A549 (cell line): Measurements from ENCODE around the gene PDGFRA. TPM values are rescaled to one million over a fixed set of nuclear protein-coding genes. Genes with fewer than 3 reads are reported as not detected.

Source experiments
- ATAC-seq, 2 experiments: fragments of 200-7000 bp in 1 of 2; fragments of >200 bp in 1 of 2; cut with Nextera tagmentation in 1 of 2; cut with Tn5 transposase in 1 of 2; 3 replicates each; pipeline versions ENCODE4 v1.8.0 to v1.9.1; 2018 to 2020; ENCODE audit warnings: mild to moderate bottlenecking in 1 of 2, moderate library complexity in 1 of 2
- CTCF ChIA-PET: fragments of 300-600 bp; sonication (Branson Sonifier 250); formaldehyde crosslinking; extraction: SDS; loops from one replicate; lab custom pipeline; 2021; ENCODE audit warnings: antibody characterized with exemption, inconsistent platforms; lab: Yijun Ruan, JAX
- POLR2A ChIA-PET: fragments of 350-600 bp; formaldehyde crosslinking; extraction: SDS; loops from one replicate; lab custom pipeline; 2021; ENCODE audit warnings: antibody characterized with exemption, inconsistent platforms; lab: Yijun Ruan, JAX
- DNase-seq, 2 experiments: peaks; one replicate each; pipeline versions ENCODE4 v3.0.0 to v3.0.0-alpha.2; 2011 to 2016; ENCODE audit warnings: low read depth in 1 of 2, low spot score in 1 of 2
- FAIRE-seq: peaks from 2 replicates; lab custom pipeline; 2011; peaks lifted over from hg19 to GRCh38; lab: Jason Lieb, UNC
- H3K27ac ChIP-seq, 2 experiments: fragments of >200 bp; sonication (Bioruptor Twin); formaldehyde crosslinking; 3 replicates each; pipeline ENCODE4 v1.5.1; 2016 to 2017
- H3K4me1 ChIP-seq: fragments of >200 bp; sonication (Bioruptor Twin); formaldehyde crosslinking; 3 replicates; pipeline ENCODE4 v1.6.1; 2016
- H3K4me2 ChIP-seq: fragments of >200 bp; sonication (Bioruptor Twin); formaldehyde crosslinking; 3 replicates; pipeline ENCODE4 v1.6.1; 2016
- H3K4me3 ChIP-seq: fragments of >200 bp; sonication (Bioruptor Twin); formaldehyde crosslinking; 3 replicates; pipeline ENCODE4 v1.5.1; 2016
- H3K9me3 ChIP-seq: fragments of >200 bp; sonication (Bioruptor Twin); formaldehyde crosslinking; 3 replicates; pipeline ENCODE4 v1.6.1; 2016
- BHLHE40 ChIP-seq: IDR thresholded peaks from 2 replicates; pipeline ENCODE4 v1.6.1; 2012; ENCODE audit warnings: low read depth, low read length, inconsistent platforms
- CBX2 ChIP-seq: fragments of 200-600 bp; sonication (generic); IDR thresholded peaks from 2 replicates; pipeline ENCODE4 v1.6.1; 2016; ENCODE audit warnings: low read depth, mild to moderate bottlenecking, borderline replicate concordance
- EHMT2 ChIP-seq: fragments of 200-600 bp; sonication (generic); IDR thresholded peaks from 2 replicates; pipeline ENCODE4 v1.6.1; 2016; ENCODE audit warnings: antibody characterized with exemption, low read depth, mild to moderate bottlenecking, moderate library complexity
- FOSB ChIP-seq: fragments of 250-450 bp; sonication (Bioruptor Pico); IDR thresholded peaks from 2 replicates; pipeline ENCODE4 v1.5.0; 2020; ENCODE audit warnings: mild to moderate bottlenecking, moderate library complexity
- FOSL2 ChIP-seq, 2 experiments: fragments of 450-650 bp in 1 of 2; fragments of >200 bp in 1 of 2; sonication (Bioruptor Twin) in 1 of 2; formaldehyde crosslinking; IDR thresholded peaks; 2 replicates each; pipeline versions ENCODE4 v1.5.0 to v1.6.1; 2016 to 2020; ENCODE audit warnings: mild to moderate bottlenecking in 1 of 2, moderate library complexity in 1 of 2
- FOXS1 ChIP-seq: fragments of 250-450 bp; sonication (Bioruptor Pico); IDR thresholded peaks from 2 replicates; pipeline ENCODE4 v1.5.0; 2020; ENCODE audit warnings: mild to moderate bottlenecking, moderate library complexity
- HDAC2 ChIP-seq: fragments of 200-600 bp; sonication (generic); IDR thresholded peaks from 2 replicates; pipeline ENCODE4 v1.6.1; 2016
- HOXB13 ChIP-seq: fragments of 250-450 bp; sonication (Bioruptor Pico); IDR thresholded peaks from 2 replicates; pipeline ENCODE4 v1.5.0; 2020; ENCODE audit warnings: low read depth, mild to moderate bottlenecking, moderate library complexity
- KDM5A ChIP-seq: fragments of 200-600 bp; sonication (generic); IDR thresholded peaks from 2 replicates; pipeline ENCODE4 v1.6.1; 2016; ENCODE audit warnings: antibody characterized with exemption, mild to moderate bottlenecking
- MYC ChIP-seq: IDR thresholded peaks from 2 replicates; pipeline ENCODE4 v1.6.1; 2012; ENCODE audit warnings: mild to moderate bottlenecking, inconsistent platforms, low read length, improper control_type of control experiment, borderline replicate concordance
- NFE2L2 ChIP-seq: fragments of 150-350 bp; conservative IDR thresholded peaks from 2 replicates; pipeline ENCODE4 v1.6.1; 2014; ENCODE audit warnings: low read length
- NPAS2 ChIP-seq: fragments of 250-450 bp; sonication (Bioruptor Pico); IDR thresholded peaks from 2 replicates; pipeline ENCODE4 v1.8.0; 2022; ENCODE audit warnings: mild to moderate bottlenecking, moderate library complexity, borderline replicate concordance
- PHF8 ChIP-seq: fragments of 200-600 bp; sonication (generic); IDR thresholded peaks from 2 replicates; pipeline ENCODE4 v1.6.1; 2016; ENCODE audit warnings: low read depth, mild to moderate bottlenecking, antibody characterized with exemption, moderate library complexity, borderline replicate concordance
- POLR2A ChIP-seq: IDR thresholded peaks from 2 replicates; pipeline ENCODE4 v1.6.1; 2012; ENCODE audit warnings: mild to moderate bottlenecking, low read length
- POLR2AphosphoS2 ChIP-seq: conservative IDR thresholded peaks from 2 replicates; pipeline ENCODE4 v1.6.1; 2012; ENCODE audit warnings: low read length, improper control_type of control experiment, inconsistent platforms
- RARB ChIP-seq: fragments of 250-450 bp; sonication (Bioruptor Pico); IDR thresholded peaks from 2 replicates; pipeline ENCODE4 v1.8.0; 2021; ENCODE audit warnings: mild to moderate bottlenecking, moderate library complexity
- RCOR1 ChIP-seq: fragments of 150-350 bp; IDR thresholded peaks from 2 replicates; pipeline ENCODE4 v1.6.1; 2014; ENCODE audit warnings: antibody characterized with exemption, low read length, low read depth
- RFX5 ChIP-seq: fragments of 450-650 bp; IDR thresholded peaks from 2 replicates; pipeline ENCODE4 v1.7.1; 2014; ENCODE audit warnings: antibody characterized with exemption, mild to moderate bottlenecking, moderate library complexity
- SMC3 ChIP-seq: fragments of >200 bp; sonication (Bioruptor Twin); formaldehyde crosslinking; IDR thresholded peaks from 3 replicates; pipeline ENCODE4 v1.6.1; 2018; ENCODE audit warnings: inconsistent platforms
- TFCP2L1 ChIP-seq: fragments of 250-450 bp; sonication (Bioruptor Pico); IDR thresholded peaks from 2 replicates; pipeline ENCODE4 v1.5.0; 2021; ENCODE audit warnings: mild to moderate bottlenecking
- TP53 ChIP-seq: fragments of 250-450 bp; sonication (Bioruptor Pico); IDR thresholded peaks from 2 replicates; pipeline ENCODE4 v1.5.0; 2021; ENCODE audit warnings: mild to moderate bottlenecking, moderate library complexity
- ZFP36 ChIP-seq: fragments of 450-650 bp; IDR thresholded peaks from 2 replicates; pipeline ENCODE4 v1.6.1; 2014; ENCODE audit warnings: borderline replicate concordance; ENCODE audit not compliant: partially characterized antibody
- WGBS: methylation state at CpG from one replicate; pipeline ENCODE4 v1.1.6; 2017; ENCODE audit errors: missing lambda C conversion rate; 5-methylcytosine and 5-hydroxymethylcytosine counted together
- polyA plus RNA-seq, 4 experiments: library from polyadenylated mRNA; depleted of rRNA in 3 of 4; stranded (reverse); fragments of >200 nt; fragmentation: RNase III in 1 of 4; extraction: RNeasy Plus Mini Kit Qiagen cat#74134 plus additional on column Dnase treatment in 1 of 4; gene quantifications; 2 replicates in 3 of 4; 3 replicates in 1 of 4; pipeline ENCODE4 v1.2.3, GENCODE V29; 2011 to 2017
- TF ChIP-seq, protein P1 (sequence below): IDR thresholded peaks from 2 replicates; pipeline ENCODE4 v1.6.1; 2012
- TF ChIP-seq, protein P2 (sequence below): IDR thresholded peaks from 2 replicates; pipeline ENCODE4 v1.6.1; 2012
- TF ChIP-seq, protein P3 (sequence below): fragments of 450-650 bp; IDR thresholded peaks from 2 replicates; pipeline ENCODE4 v1.6.1; 2014; ENCODE audit warnings: antibody characterized with exemption
- TF ChIP-seq, protein P4 (sequence below): fragments of 150-350 bp; IDR thresholded peaks from 2 replicates; pipeline ENCODE4 v1.6.1; 2014; ENCODE audit warnings: low read depth, mild to moderate bottlenecking, low read length

PDGFRA gene
- polyA plus RNA-seq, 2 of the 4 experiments (the other 2 are of a cell fraction): 0.40 to 0.92 TPM

DNA sequence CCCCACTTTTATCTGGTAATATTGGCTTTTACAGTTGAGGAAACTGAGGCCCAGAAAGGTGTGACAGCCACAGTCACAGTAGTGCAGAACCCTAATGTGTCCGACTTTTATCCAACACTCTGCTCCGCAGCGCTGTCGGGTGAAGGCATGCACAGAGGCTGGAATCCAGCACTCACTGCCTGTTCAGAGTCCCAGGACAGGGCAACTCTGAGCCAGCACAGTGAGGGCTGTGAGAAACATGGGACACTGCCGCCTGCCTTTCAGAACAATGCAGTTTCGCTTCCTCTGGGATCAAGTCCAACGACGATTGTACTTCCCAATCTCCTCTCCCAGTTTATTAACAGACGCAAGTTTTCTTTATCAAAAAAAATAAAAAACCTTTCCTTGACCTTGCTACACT, 41.9 kb upstream of the PDGFRA start:
- Histone ChIP-seq H3K4me2 (no peak overlapping the region), H3K27ac (no peak overlapping the region), H3K4me1 (no peaks in the 10 kb centered on the region), H3K4me3 (no peak overlapping the region), H3K9me3 (no peaks in the 10 kb centered on the region)
- no peak for ATAC-seq
- ChIA-PET POLR2A (no interaction called here), CTCF (no interaction called here)
- 90% methylated on average over 9 of the region's 9 CpGs for WGBS
- FAIRE-seq: no peak
- DNase-seq: no peak
- TF ChIP-seq HDAC2 (no peak), NFE2L2 (no peak), PHF8 (no peak), EHMT2 (no peak), FOSB (no peak), ZFP36 (no peak), POLR2A (no peak), TP53 (no peak), RARB (CRISPR knock-in tag) (no peak), FOSL2 (IDR thresholded peaks at IDR 0.05) (no peak), FOSL2 (CRISPR knock-in tag; IDR thresholded peaks at IDR 0.05) (no peak)
- TF ChIP-seq, protein P1, sequence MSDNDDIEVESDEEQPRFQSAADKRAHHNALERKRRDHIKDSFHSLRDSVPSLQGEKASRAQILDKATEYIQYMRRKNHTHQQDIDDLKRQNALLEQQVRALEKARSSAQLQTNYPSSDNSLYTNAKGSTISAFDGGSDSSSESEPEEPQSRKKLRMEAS: no peak

DNA sequence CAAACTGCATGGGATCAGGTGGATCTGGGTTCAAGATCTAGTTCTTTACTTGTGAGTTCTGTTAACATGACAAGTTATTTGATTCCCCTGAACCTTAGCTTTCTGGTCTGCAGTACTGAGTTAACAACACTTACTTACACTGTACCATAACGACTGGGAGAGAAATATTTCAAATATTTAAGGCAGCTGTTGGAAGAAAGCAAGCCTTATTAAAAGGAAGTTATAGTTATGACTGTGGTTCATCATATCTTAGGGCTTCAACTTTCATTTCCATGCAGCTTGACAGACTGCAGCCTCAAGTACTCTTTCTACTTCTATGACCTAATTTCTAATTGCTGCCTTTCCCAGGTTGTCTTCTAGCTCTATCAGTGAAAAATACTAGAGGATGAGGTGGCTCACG, 40.0 kb upstream of the PDGFRA start:
- 46% methylated on average over 2 of the region's 2 CpGs for WGBS
- Histone ChIP-seq H3K4me2 (no peak overlapping the region), H3K27ac (no peak overlapping the region), H3K9me3 (no peaks in the 10 kb centered on the region), H3K4me1 (no peaks in the 10 kb centered on the region), H3K4me3 (no peak overlapping the region)
- DNase-seq (no peak), FAIRE-seq (no peak), ATAC-seq (no peak)
- ChIA-PET CTCF (interaction anchor here (1.0 kb wide), 1 partner anchor 258 kb away, joined by 3 read pairs; no protein-coding TSS in a partner anchor), POLR2A (no interaction called here)
- TF ChIP-seq MYC: no peak
- TF ChIP-seq, protein P2, sequence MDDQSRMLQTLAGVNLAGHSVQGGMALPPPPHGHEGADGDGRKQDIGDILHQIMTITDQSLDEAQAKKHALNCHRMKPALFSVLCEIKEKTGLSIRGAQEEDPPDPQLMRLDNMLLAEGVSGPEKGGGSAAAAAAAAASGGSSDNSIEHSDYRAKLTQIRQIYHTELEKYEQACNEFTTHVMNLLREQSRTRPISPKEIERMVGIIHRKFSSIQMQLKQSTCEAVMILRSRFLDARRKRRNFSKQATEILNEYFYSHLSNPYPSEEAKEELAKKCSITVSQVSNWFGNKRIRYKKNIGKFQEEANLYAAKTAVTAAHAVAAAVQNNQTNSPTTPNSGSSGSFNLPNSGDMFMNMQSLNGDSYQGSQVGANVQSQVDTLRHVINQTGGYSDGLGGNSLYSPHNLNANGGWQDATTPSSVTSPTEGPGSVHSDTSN: no peak
- TF ChIP-seq CBX2: no peak
- TF ChIP-seq, protein P3, sequence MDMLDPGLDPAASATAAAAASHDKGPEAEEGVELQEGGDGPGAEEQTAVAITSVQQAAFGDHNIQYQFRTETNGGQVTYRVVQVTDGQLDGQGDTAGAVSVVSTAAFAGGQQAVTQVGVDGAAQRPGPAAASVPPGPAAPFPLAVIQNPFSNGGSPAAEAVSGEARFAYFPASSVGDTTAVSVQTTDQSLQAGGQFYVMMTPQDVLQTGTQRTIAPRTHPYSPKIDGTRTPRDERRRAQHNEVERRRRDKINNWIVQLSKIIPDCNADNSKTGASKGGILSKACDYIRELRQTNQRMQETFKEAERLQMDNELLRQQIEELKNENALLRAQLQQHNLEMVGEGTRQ: no peak
- no peak for TF ChIP-seq SMC3
- TF ChIP-seq, protein P1: no peak
- TF ChIP-seq HOXB13 (CRISPR knock-in tag): no peak

DNA sequence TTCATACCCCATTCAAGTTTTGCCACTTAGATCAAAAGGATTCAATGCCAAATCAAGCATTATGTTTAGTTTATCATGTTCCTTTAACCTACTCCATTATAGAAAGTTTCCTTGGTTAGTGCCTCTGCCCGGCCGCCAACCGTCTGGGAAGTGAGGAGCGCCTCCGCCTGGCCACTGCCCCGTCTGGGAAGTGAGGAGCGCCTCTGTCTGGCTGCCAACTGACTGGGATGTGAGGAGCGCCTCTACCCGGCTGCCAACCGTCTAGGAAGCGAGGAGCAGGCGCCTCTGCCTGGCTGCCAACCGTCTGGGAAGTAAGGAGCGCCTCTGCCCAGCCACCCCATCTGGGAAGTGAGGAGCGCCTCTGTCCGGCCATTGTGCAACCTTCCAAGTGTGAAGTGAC, 36.3 kb upstream of the PDGFRA start:
- H3K4me3 ChIP-seq: no peak overlapping the region
- H3K9me3 ChIP-seq: no peaks in the 10 kb centered on the region
- H3K27ac ChIP-seq: no peak overlapping the region
- whole genome bisulfite sequencing: 65% methylated on average over 15 of the region's 16 CpGs
- DNase-seq (peak in 1 of 2 experiments; percentile 12), ATAC-seq (no peak), FAIRE-seq (no peak)
- no peaks in the 10 kb centered on the region for H3K4me1 ChIP-seq
- ChIA-PET POLR2A (no interaction called here), CTCF (interaction anchor here (1.2 kb wide), 1 partner anchor 11 kb away, joined by 3 read pairs; no protein-coding TSS in a partner anchor)
- no peak overlapping the region for H3K4me2 ChIP-seq
- TF ChIP-seq FOSL2 (IDR thresholded peaks at IDR 0.05): no peak
- no peak for TF ChIP-seq FOSL2 (CRISPR knock-in tag; IDR thresholded peaks at IDR 0.05)
- no peak for TF ChIP-seq BHLHE40
- TF ChIP-seq POLR2AphosphoS2: no peak
- no peak for TF ChIP-seq NFE2L2
- TF ChIP-seq FOXS1 (CRISPR knock-in tag): no peak
- TF ChIP-seq EHMT2: no peak
- TF ChIP-seq POLR2A: no peak
- no peak for TF ChIP-seq HOXB13 (CRISPR knock-in tag)
- TF ChIP-seq RFX5: no peak
- no peak for TF ChIP-seq ZFP36
- no peak for TF ChIP-seq SMC3
- TF ChIP-seq, protein P4, sequence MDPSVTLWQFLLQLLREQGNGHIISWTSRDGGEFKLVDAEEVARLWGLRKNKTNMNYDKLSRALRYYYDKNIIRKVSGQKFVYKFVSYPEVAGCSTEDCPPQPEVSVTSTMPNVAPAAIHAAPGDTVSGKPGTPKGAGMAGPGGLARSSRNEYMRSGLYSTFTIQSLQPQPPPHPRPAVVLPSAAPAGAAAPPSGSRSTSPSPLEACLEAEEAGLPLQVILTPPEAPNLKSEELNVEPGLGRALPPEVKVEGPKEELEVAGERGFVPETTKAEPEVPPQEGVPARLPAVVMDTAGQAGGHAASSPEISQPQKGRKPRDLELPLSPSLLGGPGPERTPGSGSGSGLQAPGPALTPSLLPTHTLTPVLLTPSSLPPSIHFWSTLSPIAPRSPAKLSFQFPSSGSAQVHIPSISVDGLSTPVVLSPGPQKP: no peak
- no peak for TF ChIP-seq NPAS2 (CRISPR knock-in tag)
- TF ChIP-seq RCOR1: no peak
- TF ChIP-seq TFCP2L1 (CRISPR knock-in tag): no peak
- TF ChIP-seq KDM5A: no peak
